ENCODE results near the gene PFKP.

GRCh38 chr10:3068201-3068967 lies 1.0 kb downstream of the PFKP start:
- no peak for TF ChIP-seq EZH2 (IDR thresholded peaks at IDR 0.05; ENCODE audit: low read length, unreplicated experiment)
- TF ChIP-seq CTCF (conservative IDR thresholded peaks at IDR 0.05; ENCODE audit: low read depth, low read length) = no peak
- TF ChIP-seq EZH2phosphoT487 (IDR thresholded peaks at IDR 0.05; ENCODE audit: borderline replicate concordance, low read length) = no peak
